ENCODE measurements around the gene TRIM10. TPM values are rescaled to one million over a fixed set of nuclear protein-coding genes. Genes with fewer than 3 reads are reported as not detected.

The TRIM10 gene
- total and polyA plus RNA-seq, 10 of the 15 experiments (the other 5 are each of a cell fraction or from before 2014, with no cell fraction given) = 0.01 TPM; not detected in 9

DNA sequence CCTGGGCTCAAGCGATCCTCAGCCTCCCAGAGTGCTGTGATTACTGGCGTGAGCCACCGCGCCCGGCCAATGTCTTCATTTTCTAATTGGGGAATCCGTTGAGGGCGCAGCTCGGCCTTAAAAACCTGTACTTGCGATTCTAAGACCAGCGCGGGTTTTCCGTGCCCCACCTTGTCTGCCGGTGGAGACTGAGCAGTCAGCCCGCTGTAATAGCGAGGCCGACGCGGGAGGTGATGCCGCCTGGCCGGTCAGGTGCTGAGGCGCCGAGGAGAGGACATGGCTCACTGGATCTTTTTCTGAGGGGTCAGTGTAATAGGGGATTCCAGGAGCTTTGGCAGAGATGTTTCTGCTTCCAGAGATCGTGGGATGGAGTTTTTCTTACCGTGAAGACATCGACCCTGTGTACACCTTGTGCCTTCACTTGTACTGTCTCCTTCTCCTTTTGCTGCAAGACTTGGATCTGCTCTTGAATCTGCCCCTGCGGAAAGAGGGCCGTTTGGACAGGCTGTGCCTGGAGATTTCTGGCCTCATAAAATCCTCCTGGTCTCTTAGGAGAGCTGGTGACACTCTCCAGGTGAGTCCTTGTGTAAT is 49.6 kb downstream of the TRIM10 start:
- CTCF ChIA-PET = interaction anchor here (1.1 to 7.0 kb wide), 4 partner anchors 8 to 51 kb away, joined by 3 to 96 read pairs (median 69); partner anchors contain the start of gene POLR1H
- Histone ChIP-seq H2AFZ (ENCODE audit: control insufficient read depth, low read depth, low read length) (no peak overlapping the region), H3K4me3 (no peak overlapping the region), H3K36me3 (ENCODE audit: control insufficient read depth in 2 of 2, insufficient read depth in 2 of 2, low read length in 1 of 2) (no peaks in the 10 kb centered on the region), H3K4me1 (ENCODE audit: control insufficient read depth, insufficient read depth, low read length) (peaks cover 22% of the 10 kb centered on the region), H4K20me1 (ENCODE audit: control insufficient read depth, insufficient read depth) (no peaks in the 10 kb centered on the region), H3K9ac (ENCODE audit: control insufficient read depth, insufficient read depth, low read length) (no peak overlapping the region), H3K27me3 (replicated peaks in 1 of 2; ENCODE audit: control insufficient read depth in 2 of 2, insufficient read depth in 2 of 2, low read length in 1 of 2) (no peaks in the 10 kb centered on the region; a peak in 1 of 4 replicates), H3K27ac (ENCODE audit: control insufficient read depth, insufficient read depth) (no peak overlapping the region), H3K4me2 (ENCODE audit: control insufficient read depth, insufficient read depth) (no peak overlapping the region), H3K79me2 (ENCODE audit: control insufficient read depth, insufficient read depth, low read length) (no peaks in the 10 kb centered on the region), H3K9me3 (replicated peaks; ENCODE audit: control insufficient read depth, insufficient read depth, low read length) (no peaks in the 10 kb centered on the region)
- in situ Hi-C loops (cut with MboI) (no loop called here), intact Hi-C loops (cut with micrococcal nuclease; ENCODE audit: unreplicated experiment) (no loop called here)
- POLR2A ChIA-PET = interaction anchor here (1.2 to 6.3 kb wide), 3 partner anchors 8 to 45 kb away, joined by 6 to 43 read pairs (median 8); partner anchors contain the start of gene PPP1R11
- ATAC-seq = peak; percentile 3; the same call in 1 of the 3 replicates
- SMC1A ChIA-PET (ENCODE audit: uncharacterized antibody, unreplicated experiment) = interaction anchor here (0.8 to 16.6 kb wide), 5 partner anchors 7 to 56 kb away, joined by 3 to 647 read pairs (median 4); partner anchors contain the start of gene TRIM40
- 0 out of 2 replicates have a peak, but pooled peaks have one; percentile 18 for TF ChIP-seq HDGF (IDR thresholded peaks at IDR 0.05)
- TF ChIP-seq BHLHE40 (IDR thresholded peaks at IDR 0.05; ENCODE audit: borderline replicate concordance in 1 of 2, low read depth in 2 of 2, low read length in 1 of 2) = peak in 1 of 2 experiments; percentile 16; a peak in 1 of 4 replicates
- no peak for TF ChIP-seq PAX8 (IDR thresholded peaks at IDR 0.05)
- TF ChIP-seq CHD1 (IDR thresholded peaks at IDR 0.05; ENCODE audit: low read depth, low read length) = no peak
- TF ChIP-seq, protein P1, sequence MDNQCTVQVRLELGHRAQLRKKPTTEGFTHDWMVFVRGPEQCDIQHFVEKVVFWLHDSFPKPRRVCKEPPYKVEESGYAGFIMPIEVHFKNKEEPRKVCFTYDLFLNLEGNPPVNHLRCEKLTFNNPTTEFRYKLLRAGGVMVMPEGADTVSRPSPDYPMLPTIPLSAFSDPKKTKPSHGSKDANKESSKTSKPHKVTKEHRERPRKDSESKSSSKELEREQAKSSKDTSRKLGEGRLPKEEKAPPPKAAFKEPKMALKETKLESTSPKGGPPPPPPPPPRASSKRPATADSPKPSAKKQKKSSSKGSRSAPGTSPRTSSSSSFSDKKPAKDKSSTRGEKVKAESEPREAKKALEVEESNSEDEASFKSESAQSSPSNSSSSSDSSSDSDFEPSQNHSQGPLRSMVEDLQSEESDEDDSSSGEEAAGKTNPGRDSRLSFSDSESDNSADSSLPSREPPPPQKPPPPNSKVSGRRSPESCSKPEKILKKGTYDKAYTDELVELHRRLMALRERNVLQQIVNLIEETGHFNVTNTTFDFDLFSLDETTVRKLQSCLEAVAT (IDR thresholded peaks at IDR 0.05) = peak; percentile 57; the same call in 1 of the 2 replicates
- BruUV-seq (replicated peaks) = no TSS peak
- no peak for FAIRE-seq
- DNase-seq (ENCODE audit: low read depth, low spot score) = no peak
- WGBS (ENCODE audit: insufficient coverage, insufficient replicate concordance, low lambda C conversion rate, missing lambda C conversion rate) = 78% methylated on average over 27 of the region's 27 CpGs
- RAD21 ChIA-PET (ENCODE audit: unreplicated experiment) = interaction anchor here (0.7 to 3.7 kb wide), 9 partner anchors 8 to 844 kb away, joined by 3 to 43 read pairs (median 4); no protein-coding TSS in a partner anchor
